ENCODE measurements around the gene INAFM1. TPM values are rescaled to one million over a fixed set of nuclear protein-coding genes. Genes with fewer than 3 reads are reported as not detected.

The INAFM1 gene
- total RNA-seq, 2 experiments from 2014 or later: 5.0 to 7.6 TPM

DNA sequence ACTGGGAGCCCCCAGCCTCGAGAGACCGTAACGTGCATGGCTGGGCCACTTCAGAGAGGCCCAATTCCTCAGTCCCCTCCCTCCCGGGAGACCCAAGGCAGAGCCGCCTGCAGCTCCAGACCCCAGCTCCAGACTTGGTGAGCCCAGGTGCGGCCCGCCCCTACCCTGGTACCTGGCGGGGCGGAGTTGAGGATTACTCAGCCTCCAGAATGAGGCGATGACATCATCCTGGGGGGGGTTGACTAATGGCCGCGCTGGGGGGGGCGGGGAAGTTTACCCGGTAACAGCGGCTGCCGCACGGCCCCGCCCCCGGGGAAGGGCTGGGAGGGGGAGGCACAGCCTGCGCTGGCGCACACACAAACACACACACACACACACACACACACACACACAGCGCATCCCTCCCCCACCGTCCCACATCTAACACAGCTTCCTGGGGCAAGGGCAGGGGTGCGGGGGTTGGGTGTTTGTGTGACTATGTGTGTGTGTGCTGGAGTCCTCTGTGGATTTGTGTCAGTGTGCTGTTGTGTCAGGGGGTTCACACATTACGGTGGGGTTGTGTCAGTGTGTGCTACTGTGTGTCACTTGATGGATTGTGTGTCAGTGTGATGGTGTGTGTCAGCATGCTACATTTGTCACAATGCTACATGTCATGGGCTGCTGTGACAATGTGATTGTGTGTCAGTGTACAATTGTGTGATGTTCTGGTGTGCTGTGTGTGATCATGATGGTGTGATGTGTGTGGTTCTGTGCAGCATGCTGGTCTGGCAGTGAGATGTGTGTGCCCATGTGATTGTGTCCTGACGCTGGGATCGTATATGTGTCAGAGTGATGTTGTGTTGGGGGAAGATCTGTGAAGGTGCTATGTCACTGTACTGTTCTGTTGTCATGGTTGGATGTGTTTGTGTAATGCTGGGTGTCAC, 33.4 kb upstream of the INAFM1 start:
- no TSS peak for BruUV-seq (replicated peaks)
- CTCF ChIA-PET (ENCODE audit: unreplicated experiment): no interaction called here
- H3K9me3 ChIP-seq (ENCODE audit: low read length): no peaks in the 10 kb centered on the region
- POLR2A ChIA-PET: interaction anchor here (0.7 kb wide), 1 partner anchor 193 kb away, joined by 3 read pairs; no protein-coding TSS in a partner anchor
- H3K4me2 ChIP-seq (ENCODE audit: low read length): peak overlapping the region; percentile 37
- no peaks in the 10 kb centered on the region for H4K20me1 ChIP-seq (ENCODE audit: insufficient read depth, low read length)
- H3K4me1 ChIP-seq (ENCODE audit: insufficient read depth, low read length, poor library complexity, severe bottlenecking): peaks cover 60% of the 10 kb centered on the region
- DNase-seq (ENCODE audit: low spot score): peak; percentile 74
- TF ChIP-seq EZH2phosphoT487 (IDR thresholded peaks at IDR 0.05; ENCODE audit: borderline replicate concordance, low read depth, low read length): no peak
- TF ChIP-seq, protein P1, sequence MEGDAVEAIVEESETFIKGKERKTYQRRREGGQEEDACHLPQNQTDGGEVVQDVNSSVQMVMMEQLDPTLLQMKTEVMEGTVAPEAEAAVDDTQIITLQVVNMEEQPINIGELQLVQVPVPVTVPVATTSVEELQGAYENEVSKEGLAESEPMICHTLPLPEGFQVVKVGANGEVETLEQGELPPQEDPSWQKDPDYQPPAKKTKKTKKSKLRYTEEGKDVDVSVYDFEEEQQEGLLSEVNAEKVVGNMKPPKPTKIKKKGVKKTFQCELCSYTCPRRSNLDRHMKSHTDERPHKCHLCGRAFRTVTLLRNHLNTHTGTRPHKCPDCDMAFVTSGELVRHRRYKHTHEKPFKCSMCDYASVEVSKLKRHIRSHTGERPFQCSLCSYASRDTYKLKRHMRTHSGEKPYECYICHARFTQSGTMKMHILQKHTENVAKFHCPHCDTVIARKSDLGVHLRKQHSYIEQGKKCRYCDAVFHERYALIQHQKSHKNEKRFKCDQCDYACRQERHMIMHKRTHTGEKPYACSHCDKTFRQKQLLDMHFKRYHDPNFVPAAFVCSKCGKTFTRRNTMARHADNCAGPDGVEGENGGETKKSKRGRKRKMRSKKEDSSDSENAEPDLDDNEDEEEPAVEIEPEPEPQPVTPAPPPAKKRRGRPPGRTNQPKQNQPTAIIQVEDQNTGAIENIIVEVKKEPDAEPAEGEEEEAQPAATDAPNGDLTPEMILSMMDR (conservative IDR thresholded peaks at IDR 0.05; ENCODE audit: low read length): no peak
- peak overlapping the region; percentile 7 for H3K4me3 ChIP-seq (ENCODE audit: low read depth, low read length, poor library complexity, severe bottlenecking)
- H3K27ac ChIP-seq (ENCODE audit: low read depth, low read length, poor library complexity, severe bottlenecking): no peak overlapping the region
- intact Hi-C loops (cut with micrococcal nuclease; ENCODE audit: unreplicated experiment): no loop called here
- no peak overlapping the region for H2AFZ ChIP-seq (ENCODE audit: low read length)
- H3K9me2 ChIP-seq (ENCODE audit: insufficient read depth, low read length): no peaks in the 10 kb centered on the region
- H3K79me2 ChIP-seq (ENCODE audit: insufficient read depth, low read depth, low read length): no peaks in the 10 kb centered on the region
- no peaks in the 10 kb centered on the region for H3K36me3 ChIP-seq (ENCODE audit: insufficient read depth, low read length)

DNA sequence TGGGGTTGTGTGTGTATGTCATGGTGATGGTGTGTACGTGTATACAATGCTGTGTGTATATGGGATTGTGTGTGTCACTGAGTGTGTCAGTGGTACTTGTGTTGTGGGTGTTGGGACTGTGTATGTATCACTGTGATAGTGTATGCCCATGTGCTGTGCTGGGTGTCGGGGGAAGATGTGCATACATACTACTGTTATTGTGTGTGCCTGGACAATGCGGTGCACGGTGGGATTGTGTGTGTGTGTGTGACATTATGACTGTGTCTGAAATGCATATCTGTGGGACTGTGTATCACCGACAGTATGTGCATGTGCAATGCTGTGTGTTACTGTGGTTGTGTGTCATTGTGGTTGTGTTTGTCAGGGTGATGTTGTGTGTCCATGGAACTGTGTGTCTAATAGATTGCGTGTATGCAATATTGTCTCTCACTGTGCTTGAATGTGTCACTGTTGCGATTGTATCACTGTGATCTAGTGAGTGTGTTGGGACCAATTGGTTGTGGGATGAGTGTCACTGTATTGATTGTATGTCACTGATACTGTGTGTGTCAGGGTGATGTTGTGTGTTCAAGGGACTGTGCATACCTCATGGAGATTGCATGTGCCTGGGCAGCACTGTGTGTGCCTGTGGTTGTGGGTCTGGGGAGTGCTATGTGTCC, 32.6 kb upstream of the INAFM1 start:
- CTCF ChIA-PET (ENCODE audit: unreplicated experiment): no interaction called here
- H3K4me1 ChIP-seq (ENCODE audit: insufficient read depth, low read length, poor library complexity, severe bottlenecking): peaks cover 52% of the 10 kb centered on the region
- peak overlapping the region; percentile 37; the same call in 1 of the 2 replicates for H3K4me2 ChIP-seq (ENCODE audit: low read length)
- POLR2A ChIA-PET: no interaction called here
- H2AFZ ChIP-seq (ENCODE audit: low read length): no peak overlapping the region
- no peaks in the 10 kb centered on the region for H3K36me3 ChIP-seq (ENCODE audit: insufficient read depth, low read length)
- H3K9me3 ChIP-seq (ENCODE audit: low read length): no peaks in the 10 kb centered on the region
- H3K79me2 ChIP-seq (ENCODE audit: insufficient read depth, low read depth, low read length): no peaks in the 10 kb centered on the region
- H3K9me2 ChIP-seq (ENCODE audit: insufficient read depth, low read length): no peaks in the 10 kb centered on the region
- H4K20me1 ChIP-seq (ENCODE audit: insufficient read depth, low read length): no peaks in the 10 kb centered on the region
- no peak overlapping the region for H3K4me3 ChIP-seq (ENCODE audit: low read depth, low read length, poor library complexity, severe bottlenecking)
- TF ChIP-seq EZH2phosphoT487 (IDR thresholded peaks at IDR 0.05; ENCODE audit: borderline replicate concordance, low read depth, low read length): no peak
- TF ChIP-seq, protein P1 (conservative IDR thresholded peaks at IDR 0.05; ENCODE audit: low read length): no peak
- H3K27ac ChIP-seq (ENCODE audit: low read depth, low read length, poor library complexity, severe bottlenecking): no peak overlapping the region
- BruUV-seq (replicated peaks): TSS peak; percentile 62
- no peak for DNase-seq (ENCODE audit: low spot score)
- intact Hi-C loops (cut with micrococcal nuclease; ENCODE audit: unreplicated experiment): no loop called here

Measured in OCI-LY7 (cell line).